ENCODE data around the gene IGFL2. TPM values are rescaled to one million over a fixed set of nuclear protein-coding genes. Genes with fewer than 3 reads are reported as not detected.
A peak's percentile ranks its signal among the peaks of the same experiment; 100 is the strongest.

Gene IGFL2
- total and polyA plus RNA-seq, 9 of the 15 experiments (the other 6 are each of a cell fraction or from before 2014, with no cell fraction given) = 0.42 to 1.7 (median 0.75) TPM; not detected in 2

DNA sequence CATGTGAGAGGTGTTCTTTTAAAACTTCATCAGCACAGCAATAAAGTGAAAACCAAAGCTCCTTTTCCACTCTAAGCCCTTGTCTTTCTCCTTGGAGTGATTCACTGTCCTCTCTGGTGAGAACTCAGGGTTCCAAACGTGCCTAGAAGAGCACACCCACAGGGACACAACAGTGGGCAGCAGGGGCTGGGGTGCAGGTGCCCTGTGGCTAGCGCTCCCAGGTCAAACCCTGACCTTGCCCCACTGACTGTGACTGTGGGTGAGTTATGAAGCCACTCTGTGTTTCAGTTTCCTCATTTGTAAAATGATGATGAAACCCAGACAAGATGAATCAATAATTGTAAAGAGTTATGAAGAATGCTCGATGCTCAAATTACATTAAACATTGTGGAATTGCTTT, 43.9 kb downstream of the IGFL2 start (continued):
- TF ChIP-seq ZBTB9 (CRISPR knock-in tag; IDR thresholded peaks at IDR 0.05) (peak; percentile 14; the same call in 1 of the 2 replicates), PHB (CRISPR knock-in tag; IDR thresholded peaks at IDR 0.05) (no peak), MAFF (IDR thresholded peaks at IDR 0.05; ENCODE audit: low read length) (no peak), KDM5B (IDR thresholded peaks at IDR 0.05; ENCODE audit: insufficient replicate concordance, low read depth, low read length) (peak; percentile 25), OTX1 (CRISPR knock-in tag; IDR thresholded peaks at IDR 0.05) (peak; percentile 74; the same call in 1 of the 2 replicates), NFXL1 (CRISPR knock-in tag; IDR thresholded peaks at IDR 0.05) (0 out of 2 replicates have a peak, but pooled peaks have one; percentile 41), ZBTB2 (IDR thresholded peaks at IDR 0.05) (no peak), HEY1 (CRISPR knock-in tag; IDR thresholded peaks at IDR 0.05; ENCODE audit: borderline replicate concordance) (peak; percentile 55; the same call in 1 of the 2 replicates), KLF10 (CRISPR knock-in tag; IDR thresholded peaks at IDR 0.05) (0 out of 2 replicates have a peak, but pooled peaks have one; percentile 19), ZNF174 (CRISPR knock-in tag; IDR thresholded peaks at IDR 0.05) (0 out of 2 replicates have a peak, but pooled peaks have one; percentile 17), FOXA1 (IDR thresholded peaks at IDR 0.05; ENCODE audit: borderline replicate concordance) (no peak), ZNF57 (CRISPR knock-in tag; IDR thresholded peaks at IDR 0.05) (0 out of 2 replicates have a peak, but pooled peaks have one; percentile 24), ZBTB17 (CRISPR knock-in tag; IDR thresholded peaks at IDR 0.05) (peak; percentile 46; the same call in 1 of the 2 replicates)
- TF ChIP-seq, protein P1, sequence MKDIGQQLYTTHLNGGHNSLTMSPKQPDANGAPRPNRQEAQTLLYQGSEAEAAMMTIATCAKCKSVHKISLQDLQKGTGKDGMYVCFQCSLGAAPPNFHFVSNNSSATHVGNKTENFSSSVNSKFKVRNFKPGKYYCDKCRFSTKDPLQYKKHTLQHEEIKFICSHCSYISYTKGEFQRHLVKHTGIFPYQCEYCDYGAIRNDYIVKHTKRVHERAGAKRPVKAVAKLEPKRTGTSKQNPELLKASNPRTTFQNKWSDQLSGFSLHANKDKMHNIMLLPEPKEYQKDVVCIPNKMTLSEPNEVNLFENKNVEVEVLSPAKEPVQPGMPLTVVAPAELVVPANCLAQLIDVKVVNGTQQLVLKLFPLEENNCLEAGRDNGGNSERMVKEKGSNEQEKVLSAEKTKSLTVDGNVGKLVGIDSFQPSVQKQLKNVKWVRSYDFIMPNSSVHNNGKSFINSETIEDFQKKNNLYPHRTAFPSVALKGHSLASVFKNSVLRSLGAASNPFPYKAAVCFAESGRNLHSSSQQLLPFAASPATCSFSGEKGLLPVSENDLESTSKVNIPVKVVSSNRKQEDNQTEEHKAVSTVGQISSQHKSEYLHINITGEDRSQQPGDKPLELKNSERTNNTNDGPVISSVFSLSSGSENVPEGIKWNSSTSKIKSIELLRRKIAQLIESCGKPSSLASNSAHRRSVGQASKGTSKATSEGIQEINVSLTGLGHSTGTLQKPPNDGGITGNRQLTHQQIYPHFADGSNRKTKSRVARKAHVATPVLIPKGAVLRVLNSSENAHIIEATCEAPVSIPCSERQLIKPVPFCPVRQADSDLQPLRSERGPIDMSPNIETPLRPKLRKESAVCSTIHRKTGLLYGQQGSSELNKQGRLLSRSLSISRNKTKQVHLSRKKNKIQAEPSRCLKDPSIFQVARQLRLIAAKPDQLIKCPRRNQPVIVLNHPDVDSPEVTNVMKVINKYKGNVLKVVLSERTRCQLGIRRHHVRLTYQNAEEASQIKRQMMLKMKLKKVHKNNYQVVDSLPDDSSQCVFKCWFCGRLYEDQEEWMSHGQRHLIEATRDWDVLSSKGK (CRISPR knock-in tag; IDR thresholded peaks at IDR 0.05) = no peak
- TF ChIP-seq, protein P2, sequence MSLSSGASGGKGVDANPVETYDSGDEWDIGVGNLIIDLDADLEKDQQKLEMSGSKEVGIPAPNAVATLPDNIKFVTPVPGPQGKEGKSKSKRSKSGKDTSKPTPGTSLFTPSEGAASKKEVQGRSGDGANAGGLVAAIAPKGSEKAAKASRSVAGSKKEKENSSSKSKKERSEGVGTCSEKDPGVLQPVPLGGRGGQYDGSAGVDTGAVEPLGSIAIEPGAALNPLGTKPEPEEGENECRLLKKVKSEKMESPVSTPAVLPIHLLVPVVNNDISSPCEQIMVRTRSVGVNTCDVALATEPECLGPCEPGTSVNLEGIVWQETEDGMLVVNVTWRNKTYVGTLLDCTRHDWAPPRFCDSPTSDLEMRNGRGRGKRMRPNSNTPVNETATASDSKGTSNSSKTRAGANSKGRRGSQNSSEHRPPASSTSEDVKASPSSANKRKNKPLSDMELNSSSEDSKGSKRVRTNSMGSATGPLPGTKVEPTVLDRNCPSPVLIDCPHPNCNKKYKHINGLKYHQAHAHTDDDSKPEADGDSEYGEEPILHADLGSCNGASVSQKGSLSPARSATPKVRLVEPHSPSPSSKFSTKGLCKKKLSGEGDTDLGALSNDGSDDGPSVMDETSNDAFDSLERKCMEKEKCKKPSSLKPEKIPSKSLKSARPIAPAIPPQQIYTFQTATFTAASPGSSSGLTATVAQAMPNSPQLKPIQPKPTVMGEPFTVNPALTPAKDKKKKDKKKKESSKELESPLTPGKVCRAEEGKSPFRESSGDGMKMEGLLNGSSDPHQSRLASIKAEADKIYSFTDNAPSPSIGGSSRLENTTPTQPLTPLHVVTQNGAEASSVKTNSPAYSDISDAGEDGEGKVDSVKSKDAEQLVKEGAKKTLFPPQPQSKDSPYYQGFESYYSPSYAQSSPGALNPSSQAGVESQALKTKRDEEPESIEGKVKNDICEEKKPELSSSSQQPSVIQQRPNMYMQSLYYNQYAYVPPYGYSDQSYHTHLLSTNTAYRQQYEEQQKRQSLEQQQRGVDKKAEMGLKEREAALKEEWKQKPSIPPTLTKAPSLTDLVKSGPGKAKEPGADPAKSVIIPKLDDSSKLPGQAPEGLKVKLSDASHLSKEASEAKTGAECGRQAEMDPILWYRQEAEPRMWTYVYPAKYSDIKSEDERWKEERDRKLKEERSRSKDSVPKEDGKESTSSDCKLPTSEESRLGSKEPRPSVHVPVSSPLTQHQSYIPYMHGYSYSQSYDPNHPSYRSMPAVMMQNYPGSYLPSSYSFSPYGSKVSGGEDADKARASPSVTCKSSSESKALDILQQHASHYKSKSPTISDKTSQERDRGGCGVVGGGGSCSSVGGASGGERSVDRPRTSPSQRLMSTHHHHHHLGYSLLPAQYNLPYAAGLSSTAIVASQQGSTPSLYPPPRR (CRISPR knock-in tag; IDR thresholded peaks at IDR 0.05; ENCODE audit: borderline replicate concordance) = no peak
- TF ChIP-seq, protein P3, sequence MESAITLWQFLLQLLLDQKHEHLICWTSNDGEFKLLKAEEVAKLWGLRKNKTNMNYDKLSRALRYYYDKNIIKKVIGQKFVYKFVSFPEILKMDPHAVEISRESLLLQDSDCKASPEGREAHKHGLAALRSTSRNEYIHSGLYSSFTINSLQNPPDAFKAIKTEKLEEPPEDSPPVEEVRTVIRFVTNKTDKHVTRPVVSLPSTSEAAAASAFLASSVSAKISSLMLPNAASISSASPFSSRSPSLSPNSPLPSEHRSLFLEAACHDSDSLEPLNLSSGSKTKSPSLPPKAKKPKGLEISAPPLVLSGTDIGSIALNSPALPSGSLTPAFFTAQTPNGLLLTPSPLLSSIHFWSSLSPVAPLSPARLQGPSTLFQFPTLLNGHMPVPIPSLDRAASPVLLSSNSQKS (CRISPR knock-in tag; IDR thresholded peaks at IDR 0.05) = 0 out of 2 replicates have a peak, but pooled peaks have one; percentile 71

Data from K562 (cell line).